Gastroesophageal sphincter (tissue), 3 donors: ENCODE measurements around the gene KATNIP.
"Not testable (repeated sequence)": the region's sequence is repeated elsewhere in the genome, so short reads cannot be mapped to it uniquely, and the experiment has no call there.

Source experiments
- CTCF ChIP-seq, 4 experiments: fragments of 200-600 bp in 2 of 4; fragments of 450-650 bp in 2 of 4; sonication (generic) in 1 of 4; IDR thresholded peaks; one replicate each; pipeline ENCODE4 v1.5.1; 2017 to 2019; ENCODE audit warnings: antibody characterized with exemption in 4 of 4, mild to moderate bottlenecking in 2 of 4, moderate library complexity in 2 of 4
- EP300 ChIP-seq: sonication (generic); formaldehyde crosslinking; IDR thresholded peaks from one replicate; pipeline ENCODE4 v1.6.1; 2017; ENCODE audit warnings: antibody characterized with exemption, mild to moderate bottlenecking

GRCh38 chr16:27570986-27571385 is 21.0 kb downstream of the KATNIP start:
- TF ChIP-seq CTCF (IDR thresholded peaks at IDR 0.05); EP300: not testable (repeated sequence)
